Lung (tissue), 12 donors: Measurements from ENCODE around the gene PSME2. TPM values are rescaled to one million over a fixed set of nuclear protein-coding genes. Genes with fewer than 3 reads are reported as not detected.

ENCODE experiments used
- ATAC-seq: fragments of 200-7000 bp; cut with Tn5 transposase; one replicate; pipeline ENCODE4 v1.9.1; 2020; ENCODE audit warnings: moderate number of reproducible peaks; ENCODE audit not compliant: insufficient read depth, low FRiP score
- DNase-seq, 3 donors: peaks; one replicate each; pipeline ENCODE4 v3.0.0-alpha.2; 2013 to 2017
- H3K27ac ChIP-seq, 2 donors: one replicate each; pipeline ENCODE4 v1.5.1; 2013; ENCODE audit warnings: mild to moderate bottlenecking in 2 of 2, moderate library complexity in 2 of 2, control low read depth in 1 of 2, inconsistent platforms in 1 of 2, low read depth in 1 of 2, low read length in 1 of 2
- H3K27me3 ChIP-seq, 3 donors: one replicate each; pipeline ENCODE4 v1.5.1; 2013; ENCODE audit warnings: low read length in 2 of 3; ENCODE audit not compliant: control insufficient read depth in 3 of 3, insufficient read depth in 3 of 3
- H3K36me3 ChIP-seq, 4 donors: one replicate each; pipeline ENCODE4 v1.5.1; 2013; ENCODE audit warnings: low read length in 4 of 4, mild to moderate bottlenecking in 1 of 4, moderate library complexity in 1 of 4; ENCODE audit not compliant: control insufficient read depth in 4 of 4, insufficient read depth in 4 of 4
- H3K4me1 ChIP-seq, 5 donors: one replicate each; pipeline ENCODE4 v1.5.1; 2013; ENCODE audit warnings: low read length in 5 of 5, mild to moderate bottlenecking in 2 of 5, moderate library complexity in 1 of 5; ENCODE audit not compliant: control insufficient read depth in 5 of 5, insufficient read depth in 5 of 5
- H3K4me3 ChIP-seq: one replicate; pipeline ENCODE4 v1.5.1; 2013; ENCODE audit warnings: mild to moderate bottlenecking, control low read depth, moderate library complexity
- H3K9ac ChIP-seq, 2 donors: one replicate each; pipeline ENCODE4 v1.5.1; 2013; ENCODE audit warnings: low read length in 2 of 2, control low read depth in 1 of 2; ENCODE audit not compliant: insufficient read depth in 1 of 2
- H3K9me3 ChIP-seq, 4 donors: one replicate each; pipeline ENCODE4 v1.5.1; 2013; ENCODE audit warnings: low read length in 3 of 4, mild to moderate bottlenecking in 1 of 4, moderate library complexity in 1 of 4; ENCODE audit not compliant: control insufficient read depth in 4 of 4, insufficient read depth in 3 of 4
- WGBS, 2 donors: extraction: QIAGEN DNeasy Blood & Tissue Kit; methylation state at CpG; one replicate each; pipeline ENCODE4 v1.1.7; 2013; 5-methylcytosine and 5-hydroxymethylcytosine counted together
- polyA plus RNA-seq, 2 donors: library from polyadenylated mRNA; stranded (reverse); fragments of 200-250 nt; gene quantifications; one replicate each; pipeline ENCODE4 v1.2.1, GENCODE V29; 2013
- total RNA-seq, 2 donors: library from RNA; depleted of rRNA in 1 of 2; stranded (reverse); fragments of >200 nt in 1 of 2; gene quantifications; one replicate each; pipeline ENCODE4 v1.2.1, GENCODE V29; 2014 to 2021
- TF ChIP-seq, protein P1 (sequence below): IDR thresholded peaks from 2 replicates; pipeline ENCODE4 v1.5.1; 2012; ENCODE audit warnings: mild to moderate bottlenecking; ENCODE audit errors: control extremely low read depth, extremely low read depth
- donor health status: control.
- donor health status: control.
- donor health status: Bipolar disorder and iron deficiency.
- donor health status: healthy.
- donor health status: DM: yes; HTN: yes; CAD: no.

Gene PSME2
- total and polyA plus RNA-seq, 4 donors = 89.1 to 328 (median 230) TPM

DNA sequence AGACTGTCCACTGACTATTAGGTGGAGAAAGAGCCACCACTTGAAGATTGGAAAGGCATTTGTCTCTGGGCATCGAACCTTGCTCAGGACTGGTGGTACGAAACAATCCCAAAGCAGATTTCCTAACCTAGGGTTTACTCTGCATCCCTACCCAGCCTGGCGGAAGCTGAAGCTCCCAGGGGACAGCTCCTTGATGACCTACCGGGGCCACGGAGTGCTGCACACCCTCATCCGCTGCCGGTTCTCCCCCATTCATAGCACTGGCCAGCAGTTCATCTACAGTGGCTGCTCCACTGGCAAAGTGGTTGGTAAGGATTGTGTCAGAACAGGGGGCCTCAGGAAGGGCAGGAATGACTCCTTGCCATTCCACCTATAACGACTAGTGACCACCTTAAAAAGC, 25.2 kb downstream of the PSME2 start:
- Histone ChIP-seq H3K27ac (no peak overlapping the region), H3K4me1 (peaks cover 0 to 5% (median 2%) of the 10 kb centered on the region in 5 donors), H3K9ac (no peak overlapping the region), H3K9me3 (no peaks in the 10 kb centered on the region), H3K36me3 (peaks cover 26 to 56% (median 31%) of the 10 kb centered on the region in 4 donors), H3K4me3 (no peak overlapping the region), H3K27me3 (no peaks in the 10 kb centered on the region)
- ATAC-seq (no peak), DNase-seq (no peak)
- TF ChIP-seq, protein P1, sequence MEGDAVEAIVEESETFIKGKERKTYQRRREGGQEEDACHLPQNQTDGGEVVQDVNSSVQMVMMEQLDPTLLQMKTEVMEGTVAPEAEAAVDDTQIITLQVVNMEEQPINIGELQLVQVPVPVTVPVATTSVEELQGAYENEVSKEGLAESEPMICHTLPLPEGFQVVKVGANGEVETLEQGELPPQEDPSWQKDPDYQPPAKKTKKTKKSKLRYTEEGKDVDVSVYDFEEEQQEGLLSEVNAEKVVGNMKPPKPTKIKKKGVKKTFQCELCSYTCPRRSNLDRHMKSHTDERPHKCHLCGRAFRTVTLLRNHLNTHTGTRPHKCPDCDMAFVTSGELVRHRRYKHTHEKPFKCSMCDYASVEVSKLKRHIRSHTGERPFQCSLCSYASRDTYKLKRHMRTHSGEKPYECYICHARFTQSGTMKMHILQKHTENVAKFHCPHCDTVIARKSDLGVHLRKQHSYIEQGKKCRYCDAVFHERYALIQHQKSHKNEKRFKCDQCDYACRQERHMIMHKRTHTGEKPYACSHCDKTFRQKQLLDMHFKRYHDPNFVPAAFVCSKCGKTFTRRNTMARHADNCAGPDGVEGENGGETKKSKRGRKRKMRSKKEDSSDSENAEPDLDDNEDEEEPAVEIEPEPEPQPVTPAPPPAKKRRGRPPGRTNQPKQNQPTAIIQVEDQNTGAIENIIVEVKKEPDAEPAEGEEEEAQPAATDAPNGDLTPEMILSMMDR = no peak
- WGBS, 2 donors = 96 to 97% methylated on average over 8 of the region's 8 CpGs

- DNase-seq (no peak), ATAC-seq (no peak)
- Histone ChIP-seq H3K27ac (no peak overlapping the region), H3K27me3 (no peaks in the 10 kb centered on the region), H3K4me3 (no peak overlapping the region), H3K36me3 (peaks cover 26 to 56% (median 31%) of the 10 kb centered on the region in 4 donors), H3K9ac (no peak overlapping the region), H3K9me3 (no peaks in the 10 kb centered on the region), H3K4me1 (peaks cover 0 to 14% (median 7%) of the 10 kb centered on the region in 5 donors)
- WGBS, 2 donors = 98% methylated on average over 6 of the region's 6 CpGs
- TF ChIP-seq, protein P1 = no peak
Measured at GRCh38 chr14:24119691-24120090, 26.7 kb downstream of the PSME2 start.

GRCh38 chr14:24117179-24117578, 29.2 kb downstream of the PSME2 start:
- Histone ChIP-seq H3K9ac (no peak overlapping the region), H3K27me3 (no peaks in the 10 kb centered on the region), H3K4me3 (no peak overlapping the region), H3K9me3 (no peaks in the 10 kb centered on the region), H3K36me3 (peaks cover 23 to 38% (median 25%) of the 10 kb centered on the region in 4 donors), H3K27ac (no peak overlapping the region), H3K4me1 (peaks cover 0 to 18% (median 7%) of the 10 kb centered on the region in 5 donors)
- DNase-seq (no peak), ATAC-seq (no peak)
- TF ChIP-seq, protein P1 = no peak
- 87 to 90% methylated on average over 6 of the region's 6 CpGs for WGBS, 2 donors

- Histone ChIP-seq H3K4me3 (no peak overlapping the region), H3K9me3 (no peaks in the 10 kb centered on the region), H3K36me3 (peaks cover 22 to 33% (median 23%) of the 10 kb centered on the region in 4 donors), H3K27me3 (no peaks in the 10 kb centered on the region), H3K27ac (no peak overlapping the region), H3K4me1 (peaks cover 0 to 18% (median 7%) of the 10 kb centered on the region in 5 donors), H3K9ac (no peak overlapping the region)
- no peak for ATAC-seq
- TF ChIP-seq, protein P1 = no peak
- DNase-seq = peak in 1 of 3 donors; percentile 54
- WGBS, 2 donors = 67 to 77% methylated on average over 6 of the region's 6 CpGs
Measured at GRCh38 chr14:24116128-24116814, 30.1 kb downstream of the PSME2 start.
